ENCODE measurements around the gene ANTKMT. TPM values are rescaled to one million over a fixed set of nuclear protein-coding genes. Genes with fewer than 3 reads are reported as not detected.
A peak's percentile ranks its signal among the peaks of the same experiment; 100 is the strongest.
"Not testable (repeated sequence)": the region's sequence is repeated elsewhere in the genome, so short reads cannot be mapped to it uniquely, and the experiment has no call there.

Gene ANTKMT
- total RNA-seq, 2 experiments from 2014 or later, result 14.8 to 21.1 TPM

- Mint-ChIP-seq H3K27ac (no peak overlapping the region), H3K36me3 (peaks cover 6% of the 10 kb centered on the region), H3K9me3 (ENCODE audit: low read depth) (no peaks in the 10 kb centered on the region), H3K4me1 (peaks cover 36% of the 10 kb centered on the region), H3K27me3 (no peaks in the 10 kb centered on the region), H3K4me3 (no peak overlapping the region)
- ATAC-seq, result no peak
- DNase-seq, result peak; percentile 45
- CTCF ChIA-PET, result interaction anchor here (1.0 to 3.5 kb wide), 5 partner anchors 8 to 22 kb away, joined by 3 to 17 read pairs (median 8); partner anchors contain the start of genes CCDC78 and HAGHL
Observed at GRCh38 chr16:733382-734207, 12.6 kb downstream of the ANTKMT start.

GRCh38 chr16:734208-734980 is 13.4 kb downstream of the ANTKMT start:
- peaks cover 39% of the 10 kb centered on the region for H3K4me1 Mint-ChIP-seq
- H3K36me3 Mint-ChIP-seq, result peaks cover 9% of the 10 kb centered on the region
- H3K9me3 Mint-ChIP-seq (ENCODE audit: low read depth), result no peaks in the 10 kb centered on the region
- CTCF ChIA-PET, result interaction anchor here (3.0 to 3.5 kb wide), 2 partner anchors 9 to 22 kb away, joined by 13 to 17 read pairs; partner anchors contain the start of genes CCDC78 and HAGHL
- no peak overlapping the region for H3K4me3 Mint-ChIP-seq
- no peaks in the 10 kb centered on the region for H3K27me3 Mint-ChIP-seq
- ATAC-seq, result no peak
- no peak for DNase-seq
- H3K27ac Mint-ChIP-seq, result no peak overlapping the region

- Mint-ChIP-seq H3K27me3 (no peaks in the 10 kb centered on the region), H3K36me3 (peaks cover 9% of the 10 kb centered on the region), H3K9me3 (ENCODE audit: low read depth) (no peaks in the 10 kb centered on the region), H3K27ac (peak overlapping the region; percentile 77), H3K4me3 (peak overlapping the region; percentile 22), H3K4me1 (peaks cover 45% of the 10 kb centered on the region)
- DNase-seq (peak; percentile 40), ATAC-seq (no peak)
- CTCF ChIA-PET, result interaction anchor here (1.2 to 3.5 kb wide), 7 partner anchors 10 to 53 kb away, joined by 3 to 18 read pairs (median 5); partner anchors contain the start of genes ANTKMT, CCDC78, CHTF18 and HAGHL
Observed at GRCh38 chr16:734981-735881, 14.3 kb downstream of the ANTKMT start.

GRCh38 chr16:735982-736453 is 15.1 kb downstream of the ANTKMT start:
- Mint-ChIP-seq H3K9me3 (ENCODE audit: low read depth) (no peaks in the 10 kb centered on the region), H3K36me3 (peaks cover 9% of the 10 kb centered on the region), H3K27ac (peak overlapping the region; percentile 77), H3K27me3 (no peaks in the 10 kb centered on the region), H3K4me3 (peak overlapping the region; percentile 22), H3K4me1 (peaks cover 45% of the 10 kb centered on the region)
- ATAC-seq (peak; percentile 62), DNase-seq (peak; percentile 79)
- CTCF ChIA-PET, result interaction anchor here (1.2 to 3.5 kb wide), 7 partner anchors 11 to 52 kb away, joined by 3 to 18 read pairs (median 5); partner anchors contain the start of genes ANTKMT, CCDC78, CHTF18 and HAGHL

GRCh38 chr16:736936-737481 is 16.1 kb downstream of the ANTKMT start:
- no peak overlapping the region for H3K4me3 Mint-ChIP-seq
- peaks cover 45% of the 10 kb centered on the region for H3K4me1 Mint-ChIP-seq
- H3K36me3 Mint-ChIP-seq, result peaks cover 9% of the 10 kb centered on the region
- ATAC-seq (no peak), DNase-seq (no peak)
- H3K9me3 Mint-ChIP-seq (ENCODE audit: low read depth), result no peaks in the 10 kb centered on the region
- no peaks in the 10 kb centered on the region for H3K27me3 Mint-ChIP-seq
- H3K27ac Mint-ChIP-seq, result peak overlapping the region; percentile 77
- CTCF ChIA-PET, result interaction anchor here (0.9 to 3.5 kb wide), 5 partner anchors 11 to 684 kb away, joined by 3 to 18 read pairs (median 13); partner anchors contain the start of genes ANTKMT, CCDC78 and HAGHL

GRCh38 chr16:739560-740458 is 18.9 kb downstream of the ANTKMT start:
- Mint-ChIP-seq H3K27me3 (no peaks in the 10 kb centered on the region), H3K9me3 (ENCODE audit: low read depth) (no peaks in the 10 kb centered on the region), H3K36me3 (peaks cover 9% of the 10 kb centered on the region), H3K4me1 (peaks cover 41% of the 10 kb centered on the region), H3K27ac (peak overlapping the region; percentile 57), H3K4me3 (peak overlapping the region; percentile 74)
- ATAC-seq (no peak), DNase-seq (no peak)
- CTCF ChIA-PET, result interaction anchor here (0.6 to 5.1 kb wide), 20 partner anchors 8 to 92 kb away, joined by 3 to 22 read pairs (median 4); partner anchors contain the start of genes ANTKMT, CCDC78, CHTF18 and HAGHL

GRCh38 chr16:740459-740763 is 19.5 kb downstream of the ANTKMT start:
- Mint-ChIP-seq H3K4me3 (peak overlapping the region; percentile 74), H3K9me3 (ENCODE audit: low read depth) (no peaks in the 10 kb centered on the region), H3K36me3 (peaks cover 9% of the 10 kb centered on the region), H3K27ac (peak overlapping the region; percentile 57), H3K27me3 (no peaks in the 10 kb centered on the region), H3K4me1 (peaks cover 34% of the 10 kb centered on the region)
- ATAC-seq (peak; percentile 8), DNase-seq (peak; percentile 51)
- CTCF ChIA-PET, result interaction anchor here (0.6 to 5.1 kb wide), 18 partner anchors 9 to 92 kb away, joined by 3 to 22 read pairs (median 4); partner anchors contain the start of genes ANTKMT, CCDC78, CHTF18 and HAGHL

GRCh38 chr16:740764-741505 is 20.0 kb downstream of the ANTKMT start, which contains the start of gene CIAO3:
Gene CIAO3 (minus strand): TSS chr16:740997. CDS start chr16:740985, 12 bp downstream.
- DNase-seq, result peak; percentile 94
- Mint-ChIP-seq H3K27ac (peak within 1 kb of the TSS; percentile 57), H3K4me1 (peaks cover 29% of the 10 kb centered on the region), H3K4me3 (peak within 1 kb of the TSS; percentile 74), H3K27me3 (no peaks in the 10 kb centered on the region), H3K9me3 (ENCODE audit: low read depth) (no peaks in the 10 kb centered on the region), H3K36me3 (peaks cover 9% of the 10 kb centered on the region)
- CTCF ChIA-PET, result interaction anchor here (0.5 to 5.1 kb wide), 23 partner anchors 9 to 631 kb away, joined by 3 to 22 read pairs (median 3); partner anchors contain the start of genes ANTKMT, CCDC78, CHTF18 and HAGHL
- peak; percentile 88 for ATAC-seq

GRCh38 chr16:741986-742629 is 21.2 kb downstream of the ANTKMT start:
- H3K4me3 Mint-ChIP-seq, result peak overlapping the region; percentile 69
- peak overlapping the region; percentile 32 for H3K27ac Mint-ChIP-seq
- ATAC-seq, result no peak

GRCh38 chr16:742894-743293 is 21.9 kb downstream of the ANTKMT start:
- not testable (repeated sequence) for ATAC-seq; H3K27me3 Mint-ChIP-seq; H3K36me3 Mint-ChIP-seq; H3K9me3 Mint-ChIP-seq (ENCODE audit: low read depth); H3K4me3 Mint-ChIP-seq; H3K27ac Mint-ChIP-seq; DNase-seq
- H3K4me1 Mint-ChIP-seq, result peaks cover 11% of the 10 kb centered on the region
- CTCF ChIA-PET, result interaction anchor here (1.1 to 5.1 kb wide), 5 partner anchors 29 to 63 kb away, joined by 3 to 18 read pairs (median 3); partner anchors contain the start of genes RPUSD1 and STUB1

More at GRCh38 chr16:741986-742629, 21.2 kb downstream of the ANTKMT start:
- CTCF ChIA-PET, result interaction anchor here (1.1 to 5.1 kb wide), 12 partner anchors 12 to 361 kb away, joined by 3 to 22 read pairs (median 8); partner anchors contain the start of genes ANTKMT, CCDC78, RPUSD1 and STUB1
- no peak for DNase-seq
- Mint-ChIP-seq H3K27me3 (no peaks in the 10 kb centered on the region), H3K4me1 (peaks cover 18% of the 10 kb centered on the region), H3K9me3 (ENCODE audit: low read depth) (no peaks in the 10 kb centered on the region), H3K36me3 (peaks cover 7% of the 10 kb centered on the region)
